NB4 (cell line): ENCODE data around the gene IL17REL.

ENCODE experiments used
- CTCF ChIP-seq: IDR thresholded peaks from one replicate; pipeline ENCODE4 v1.5.1; 2012; ENCODE audit warnings: low read depth, low read length
- POLR2A ChIP-seq: IDR thresholded peaks from 2 replicates; pipeline ENCODE4 v1.6.1; 2011; ENCODE audit warnings: mild to moderate bottlenecking; ENCODE audit not compliant: insufficient read length; ENCODE audit errors: extremely low read depth

GRCh38 chr22:50060441-50061140, 48.0 kb upstream of the IL17REL start:
- no peak for TF ChIP-seq CTCF
- TF ChIP-seq POLR2A, result no peak
